OCI-LY3 (cell line): ENCODE results near the gene DNAJB1.

ENCODE experiments used
- H2AFZ ChIP-seq: fragments of 200-600, 300-600 bp; shearing (Covaris generic); 2 replicates; pipeline ENCODE4 v1.6.0; 2014; ENCODE audit warnings: antibody characterized with exemption, low read depth, low read length
- H3K27ac ChIP-seq: fragments of 200-600, 300-600 bp; sonication (generic); 2 replicates; pipeline ENCODE4 v1.5.1; 2014; ENCODE audit warnings: mild to moderate bottlenecking, low read length, moderate library complexity, mixed read lengths
- H3K27me3 ChIP-seq: fragments of 200-600, 300-600 bp; sonication (generic); 2 replicates; pipeline ENCODE4 v1.6.1; 2014; ENCODE audit warnings: low read depth, low read length, mixed read lengths
- H3K36me3 ChIP-seq: fragments of 200-600, 300-600 bp; sonication (generic); replicated peaks from 2 replicates; pipeline ENCODE3; 2014; ENCODE audit warnings: low read depth, low read length, mixed read lengths
- H3K4me1 ChIP-seq: fragments of 300-600, 200-600 bp; sonication (generic); 2 replicates; pipeline ENCODE4 v1.6.1; 2014; ENCODE audit warnings: low read length, mixed read lengths
- H3K4me2 ChIP-seq: fragments of 200-600, 300-600 bp; sonication (generic); 2 replicates; pipeline ENCODE4 v1.6.1; 2014; ENCODE audit warnings: low read length, mixed read lengths
- H3K4me3 ChIP-seq: fragments of 300-600, 200-600 bp; sonication (generic); 2 replicates; pipeline ENCODE4 v1.5.1; 2014; ENCODE audit warnings: antibody characterized with exemption, mild to moderate bottlenecking, low read length, moderate library complexity
- H3K79me2 ChIP-seq: fragments of 300-600, 200-600 bp; shearing (Covaris generic); 2 replicates; pipeline ENCODE4 v1.6.1; 2014; ENCODE audit warnings: mild to moderate bottlenecking, low read length, mixed read lengths
- H3K9ac ChIP-seq: fragments of 300-600, 200-600 bp; shearing (Covaris generic); 2 replicates; pipeline ENCODE4 v1.6.0; 2014; ENCODE audit warnings: mild to moderate bottlenecking, low read length, moderate library complexity
- H3K9me3 ChIP-seq: fragments of 200-600, 300-600 bp; shearing (Covaris generic); 2 replicates; pipeline ENCODE4 v1.6.1; 2014; ENCODE audit warnings: low read length, mixed read lengths; ENCODE audit not compliant: insufficient read depth
- H4K20me1 ChIP-seq: fragments of 200-600, 300-600 bp; sonication (generic); 2 replicates; pipeline ENCODE4 v1.6.1; 2016; ENCODE audit warnings: low read length, mixed read lengths; ENCODE audit not compliant: insufficient read depth
- CTCF ChIP-seq: fragments of 200-600, 300-600 bp; sonication (generic); IDR thresholded peaks from 2 replicates; pipeline ENCODE4 v1.5.1; 2014; ENCODE audit warnings: antibody characterized with exemption, low read length, low read depth
- EZH2phosphoT487 ChIP-seq: fragments of 200-600 bp; shearing (Covaris generic); IDR thresholded peaks from 2 replicates; pipeline ENCODE4 v1.6.1; 2018; ENCODE audit warnings: antibody characterized with exemption, mixed run types, low read depth

The DNAJB1 gene

GRCh38 chr19:14562660-14563589 lies 44.7 kb upstream of the DNAJB1 start:
- no peak overlapping the region for H2AFZ ChIP-seq
- H3K27ac ChIP-seq, result no peak overlapping the region

GRCh38 chr19:14561847-14562351 lies 43.7 kb upstream of the DNAJB1 start:
- no peak overlapping the region for H3K27ac ChIP-seq
- peaks cover 40% of the 10 kb centered on the region for H3K79me2 ChIP-seq
- H3K4me1 ChIP-seq, result no peaks in the 10 kb centered on the region
- no peak overlapping the region for H3K4me3 ChIP-seq
- no peaks in the 10 kb centered on the region for H3K27me3 ChIP-seq
- H4K20me1 ChIP-seq, result peaks cover 55% of the 10 kb centered on the region
- H3K4me2 ChIP-seq, result no peak overlapping the region
- peaks cover 28% of the 10 kb centered on the region for H3K36me3 ChIP-seq
- TF ChIP-seq CTCF, result no peak
- TF ChIP-seq EZH2phosphoT487, result no peak
- no peaks in the 10 kb centered on the region for H3K9me3 ChIP-seq
- no peak overlapping the region for H2AFZ ChIP-seq
- no peak overlapping the region for H3K9ac ChIP-seq

More at GRCh38 chr19:14562660-14563589, 44.7 kb upstream of the DNAJB1 start:
- no peaks in the 10 kb centered on the region for H3K9me3 ChIP-seq
- H4K20me1 ChIP-seq, result peaks cover 63% of the 10 kb centered on the region
- no peak overlapping the region for H3K9ac ChIP-seq
- H3K4me3 ChIP-seq, result no peak overlapping the region
- TF ChIP-seq EZH2phosphoT487 (no peak), CTCF (no peak)
- H3K4me1 ChIP-seq, result no peaks in the 10 kb centered on the region
- H3K4me2 ChIP-seq, result no peak overlapping the region
- H3K79me2 ChIP-seq, result peaks cover 38% of the 10 kb centered on the region
- H3K36me3 ChIP-seq, result peaks cover 28% of the 10 kb centered on the region
- no peaks in the 10 kb centered on the region for H3K27me3 ChIP-seq

GRCh38 chr19:14561249-14561648 lies 43.1 kb upstream of the DNAJB1 start:
- Histone ChIP-seq H4K20me1 (peaks cover 61% of the 10 kb centered on the region), H3K9me3 (no peaks in the 10 kb centered on the region), H3K36me3 (peaks cover 27% of the 10 kb centered on the region), H3K9ac (no peak overlapping the region), H2AFZ (no peak overlapping the region), H3K4me3 (no peak overlapping the region), H3K4me1 (peaks cover 3% of the 10 kb centered on the region; the same call in 1 of the 2 replicates), H3K4me2 (no peak overlapping the region), H3K27me3 (no peaks in the 10 kb centered on the region), H3K27ac (no peak overlapping the region), H3K79me2 (peaks cover 43% of the 10 kb centered on the region)
- no peak for TF ChIP-seq CTCF
- TF ChIP-seq EZH2phosphoT487, result no peak

- peaks cover 23% of the 10 kb centered on the region for H3K36me3 ChIP-seq
- H3K9me3 ChIP-seq, result no peaks in the 10 kb centered on the region
- no peaks in the 10 kb centered on the region for H3K27me3 ChIP-seq
- no peak overlapping the region for H2AFZ ChIP-seq
- H3K27ac ChIP-seq, result no peak overlapping the region
- peaks cover 64% of the 10 kb centered on the region for H4K20me1 ChIP-seq
- no peak overlapping the region for H3K4me3 ChIP-seq
- H3K4me1 ChIP-seq, result peaks cover 3% of the 10 kb centered on the region; the same call in 1 of the 2 replicates
- H3K79me2 ChIP-seq, result peaks cover 48% of the 10 kb centered on the region
- no peak overlapping the region for H3K4me2 ChIP-seq
- H3K9ac ChIP-seq, result no peak overlapping the region
- TF ChIP-seq CTCF (no peak), EZH2phosphoT487 (no peak)
These were observed 42.5 kb upstream of the DNAJB1 start for GRCh38 chr19:14560776-14561108.
